Gastrocnemius medialis (tissue), 4 donors: Measurements from ENCODE around the gene KDM4C. TPM values are rescaled to one million over a fixed set of nuclear protein-coding genes. Genes with fewer than 3 reads are reported as not detected.
A peak's percentile ranks its signal among the peaks of the same experiment; 100 is the strongest.

Experiments
- ATAC-seq, 2 donors: fragments of 150-250 bp; one replicate each; pipeline ENCODE4 v1.9.1; 2016
- DNase-seq, 2 donors: peaks; one replicate each; pipeline ENCODE4 v3.0.0-alpha.2; 2019
- H3K27ac ChIP-seq, 4 donors: fragments of 200-600 bp; sonication (generic); 1 replicate in 1 of 4; 2 replicates in 3 of 4; pipeline ENCODE4 v1.5.1; 2016 to 2018; ENCODE audit warnings: mild to moderate bottlenecking in 2 of 4, moderate library complexity in 1 of 4
- H3K27me3 ChIP-seq, 3 donors: fragments of 200-600 bp; sonication (generic) in 2 of 3; 1 replicate in 1 of 3; 2 replicates in 2 of 3; pipeline versions ENCODE4 v1.5.1 to v1.6.0; 2016 to 2019; ENCODE audit warnings: mild to moderate bottlenecking in 1 of 3, moderate library complexity in 1 of 3
- H3K36me3 ChIP-seq, 2 donors: fragments of 200-600 bp; sonication (generic) in 1 of 2; one replicate each; pipeline ENCODE4 v1.5.1; 2017 to 2018
- H3K4me1 ChIP-seq, 2 donors: fragments of 200-600 bp; sonication (generic) in 1 of 2; one replicate each; pipeline ENCODE4 v1.5.1; 2016 to 2017; ENCODE audit warnings: mild to moderate bottlenecking in 2 of 2
- H3K4me3 ChIP-seq, 4 donors: fragments of 200-600 bp; sonication (generic) in 3 of 4; 1 replicate in 1 of 4; 2 replicates in 3 of 4; pipeline ENCODE4 v1.5.1; 2016 to 2019; ENCODE audit warnings: mild to moderate bottlenecking in 2 of 4
- H3K9me3 ChIP-seq, 3 donors: fragments of 200-600 bp; sonication (generic) in 2 of 3; 1 replicate in 1 of 3; 2 replicates in 2 of 3; pipeline ENCODE4 v1.5.1; 2016 to 2019
- CTCF ChIP-seq, 5 experiments: fragments of 450-650 bp in 3 of 5; fragments of 200-600 bp in 2 of 5; sonication (generic) in 2 of 5; IDR thresholded peaks in 4 of 5; conservative IDR thresholded peaks in 1 of 5; 1 replicate in 4 of 5; 2 replicates in 1 of 5; pipeline ENCODE4 v1.5.1; 2016 to 2019; ENCODE audit warnings: antibody characterized with exemption in 5 of 5, mild to moderate bottlenecking in 3 of 5, moderate library complexity in 3 of 5
- POLR2A ChIP-seq, 2 donors: fragments of 450-650 bp; IDR thresholded peaks; one replicate each; pipeline ENCODE4 v1.6.1; 2017; ENCODE audit warnings: antibody characterized with exemption in 2 of 2, mild to moderate bottlenecking in 2 of 2, moderate library complexity in 2 of 2
- in situ Hi-C, 4 donors: fragments of 200-750 bp; cut with MboI; loops; one replicate each; pipeline versions ENCODE4 v1.15.0 to v1.8.0; 2017; ENCODE audit warnings: low sequenced_read_pairs in 4 of 4
- intact Hi-C: fragments of 100-400 bp; cut with DNase I; formaldehyde crosslinking; loops from one replicate; pipeline ENCODE4 v1.15.1; 2023; ENCODE audit warnings: low total_unique reads
- total RNA-seq, 4 donors: library from RNA; depleted of rRNA; stranded (reverse); fragments of >200 nt; gene quantifications; one replicate each; pipeline versions ENCODE4 v1.1.0 to v1.2.3, GENCODE V29; 2016

KDM4C gene
- total RNA-seq, 4 donors from 2014 or later = 7.7 to 23.3 (median 10.0) TPM

GRCh38 chr9:6907772-6908381, 150.1 kb downstream of the KDM4C start:
- Histone ChIP-seq H3K9me3 (no peaks in the 10 kb centered on the region), H3K36me3 (no peaks in the 10 kb centered on the region), H3K27ac (no peak overlapping the region), H3K4me3 (no peak overlapping the region), H3K27me3 (no peaks in the 10 kb centered on the region), H3K4me1 (no peaks in the 10 kb centered on the region)
- no peak for ATAC-seq
- intact Hi-C loops (no loop called here), in situ Hi-C loops (no loop called here)
- DNase-seq = no peak
- TF ChIP-seq CTCF (IDR thresholded peaks at IDR 0.05 in 4 of 5, conservative IDR thresholded peaks at IDR 0.05 in 1 of 5) (peak in 3 of 5 experiments; percentile 11 to 52 (median 50)), POLR2A (IDR thresholded peaks at IDR 0.05) (no peak)

GRCh38 chr9:6909181-6909580, 151.4 kb downstream of the KDM4C start:
- no peaks in the 10 kb centered on the region for H3K9me3 ChIP-seq
- no peak for ATAC-seq
- DNase-seq = no peak
- no peaks in the 10 kb centered on the region for H3K36me3 ChIP-seq
- H3K4me1 ChIP-seq = no peaks in the 10 kb centered on the region
- H3K27me3 ChIP-seq = no peaks in the 10 kb centered on the region
- H3K4me3 ChIP-seq = no peak overlapping the region
- no peak overlapping the region for H3K27ac ChIP-seq
- TF ChIP-seq POLR2A (IDR thresholded peaks at IDR 0.05) (no peak), CTCF (IDR thresholded peaks at IDR 0.05 in 4 of 5, conservative IDR thresholded peaks at IDR 0.05 in 1 of 5) (no peak)
- in situ Hi-C loops (no loop called here), intact Hi-C loops (no loop called here)

GRCh38 chr9:6910032-6910431, 152.3 kb downstream of the KDM4C start:
- H3K27ac ChIP-seq = no peak overlapping the region
- in situ Hi-C loops = no loop called here
- TF ChIP-seq CTCF (IDR thresholded peaks at IDR 0.05 in 4 of 5, conservative IDR thresholded peaks at IDR 0.05 in 1 of 5) = peak in 1 of 5 experiments; percentile 22
- TF ChIP-seq POLR2A (IDR thresholded peaks at IDR 0.05) = no peak

GRCh38 chr9:6910497-6910896, 152.7 kb downstream of the KDM4C start:
- Histone ChIP-seq H3K9me3 (no peaks in the 10 kb centered on the region), H3K27me3 (no peaks in the 10 kb centered on the region), H3K4me1 (peaks cover 0 to 3% of the 10 kb centered on the region in 2 donors), H3K4me3 (no peak overlapping the region), H3K27ac (no peak overlapping the region), H3K36me3 (no peaks in the 10 kb centered on the region)
- no peak for DNase-seq
- TF ChIP-seq POLR2A (IDR thresholded peaks at IDR 0.05) = no peak
- no peak for TF ChIP-seq CTCF (IDR thresholded peaks at IDR 0.05 in 4 of 5, conservative IDR thresholded peaks at IDR 0.05 in 1 of 5)
- ATAC-seq = no peak
- intact Hi-C loops = no loop called here
- in situ Hi-C loops = no loop called here

More at GRCh38 chr9:6910032-6910431, 152.3 kb downstream of the KDM4C start:
- Histone ChIP-seq H3K4me1 (peaks cover 0 to under 1% of the 10 kb centered on the region in 2 donors), H3K27me3 (no peaks in the 10 kb centered on the region), H3K9me3 (no peaks in the 10 kb centered on the region), H3K36me3 (no peaks in the 10 kb centered on the region), H3K4me3 (no peak overlapping the region)
- DNase-seq = no peak
- intact Hi-C loops = no loop called here
- ATAC-seq = no peak
